Spleen (tissue), 11 donors: ENCODE data around the gene KRTAP17-1. TPM values are rescaled to one million over a fixed set of nuclear protein-coding genes. Genes with fewer than 3 reads are reported as not detected.

Experiments
- DNase-seq: peaks from one replicate; pipeline ENCODE4 v3.0.0-alpha.2; 2020
- H3K27ac ChIP-seq, 8 donors: fragments of 200-600 bp; sonication (generic) in 7 of 8; 1 replicate in 4 of 8; 2 replicates in 4 of 8; pipeline versions ENCODE4 v1.5.0 to v1.8.0; 2016 to 2021; ENCODE audit warnings: inconsistent platforms in 4 of 8, mild to moderate bottlenecking in 4 of 8, moderate library complexity in 1 of 8
- H3K27me3 ChIP-seq, 7 donors: fragments of 200-600 bp; sonication (generic) in 6 of 7; replicated peaks in 1 of 7; 1 replicate in 4 of 7; 2 replicates in 3 of 7; pipeline versions ENCODE4 v1.5.0 to v1.8.0; 2016 to 2021; ENCODE audit warnings: inconsistent platforms in 3 of 7, mild to moderate bottlenecking in 1 of 7
- H3K36me3 ChIP-seq, 6 donors: fragments of 200-600 bp; sonication (generic) in 5 of 6; 1 replicate in 4 of 6; 2 replicates in 2 of 6; pipeline versions ENCODE4 v1.5.0 to v1.8.0; 2016 to 2021; ENCODE audit warnings: inconsistent platforms in 2 of 6
- H3K4me1 ChIP-seq, 6 donors: fragments of 200-600 bp; sonication (generic) in 5 of 6; 1 replicate in 3 of 6; 2 replicates in 3 of 6; pipeline versions ENCODE4 v1.5.0 to v1.8.0; 2016 to 2021; ENCODE audit warnings: inconsistent platforms in 3 of 6
- H3K4me3 ChIP-seq, 8 donors: fragments of 200-600 bp; sonication (generic) in 7 of 8; 1 replicate in 4 of 8; 2 replicates in 4 of 8; pipeline versions ENCODE4 v1.5.0 to v1.8.0; 2016 to 2021; ENCODE audit warnings: inconsistent platforms in 4 of 8, mild to moderate bottlenecking in 4 of 8, moderate library complexity in 2 of 8
- H3K9me3 ChIP-seq, 8 donors: fragments of 200-600 bp; sonication (generic) in 7 of 8; 1 replicate in 4 of 8; 2 replicates in 4 of 8; pipeline versions ENCODE4 v1.5.0 to v1.8.0; 2016 to 2021; ENCODE audit warnings: inconsistent platforms in 4 of 8
- CTCF ChIP-seq, 11 experiments: fragments of 200-600 bp in 7 of 11; fragments of 450-650 bp in 4 of 11; sonication (generic) in 4 of 11; IDR thresholded peaks in 8 of 11; conservative IDR thresholded peaks in 3 of 11; 1 replicate in 7 of 11; 2 replicates in 4 of 11; pipeline versions ENCODE4 v1.4.0 to v1.8.0; 2016 to 2021; ENCODE audit warnings: antibody characterized with exemption in 11 of 11, inconsistent platforms in 4 of 11, mild to moderate bottlenecking in 1 of 11
- POLR2A ChIP-seq, 3 donors: fragments of 450-650 bp; IDR thresholded peaks; one replicate each; pipeline ENCODE4 v1.5.1; 2017; ENCODE audit warnings: antibody characterized with exemption in 3 of 3, mild to moderate bottlenecking in 1 of 3
- POLR2AphosphoS5 ChIP-seq, 3 donors: sonication (generic); formaldehyde crosslinking; IDR thresholded peaks; one replicate each; pipeline ENCODE4 v1.5.1; 2017; ENCODE audit warnings: antibody characterized with exemption in 3 of 3
- WGBS, 5 donors: extraction: QIAGEN DNeasy Blood & Tissue Kit in 3 of 5; methylation state at CpG; one replicate each; pipeline versions ENCODE4 v1.1.5 to v1.1.7; 2013 to 2018; 5-methylcytosine and 5-hydroxymethylcytosine counted together
- intact Hi-C: fragments of 100-400 bp; cut with DNase I; formaldehyde crosslinking; loops from one replicate; pipeline ENCODE4 v1.15.0; 2023; ENCODE audit warnings: low total_unique reads
- polyA plus RNA-seq, 3 donors: library from polyadenylated mRNA; stranded (reverse); fragments of 200-250 nt; gene quantifications; one replicate each; pipeline ENCODE4 v1.2.1, GENCODE V29; 2013
- total RNA-seq, 7 donors: library from RNA; depleted of rRNA in 3 of 7; stranded (reverse); fragments of >200 nt in 3 of 7; fragmentation: NEBNext Ultra II Directional in 4 of 7; extraction: Animal tissue kit (Norgen Biotek cat#: 25700) in 4 of 7; gene quantifications; one replicate each; pipeline versions ENCODE4 v1.1.0 to v1.2.1, GENCODE V29; 2016 to 2021
- donor health status: healthy with polysubstance abuse.
- donor health status: DM: no; HTN: no; CAD: no; lungs with moderate emphysema.
- donor health status: DM: no; HTN: no; CAD: no.
- donor health status: Bipolar disorder and iron deficiency.
- donor health status: healthy.
- donor health status: DM: no; HTN: no; CAD: no.
- donor health status: DM: yes; HTN: yes; CAD: no.

The KRTAP17-1 gene
- total and polyA plus RNA-seq, 10 donors: not detected

- Histone ChIP-seq H3K4me1 (peaks cover 0 to 18% (median 9%) of the 10 kb centered on the region in 6 donors), H3K27me3 (no peaks in the 10 kb centered on the region), H3K9me3 (no peaks in the 10 kb centered on the region), H3K27ac (no peak within 1 kb of the TSS), H3K4me3 (no peak within 1 kb of the TSS), H3K36me3 (no peaks in the 10 kb centered on the region)
- intact Hi-C loops: no loop called here
- 53 to 73% (median 64%) methylated on average over 9 to 11 of the region's 11 CpGs for WGBS, 5 donors
- no peak for TF ChIP-seq CTCF (IDR thresholded peaks at IDR 0.05 in 8 of 11, conservative IDR thresholded peaks at IDR 0.05 in 3 of 11)
- peak in 1 of 3 donors; percentile 8 for TF ChIP-seq POLR2AphosphoS5 (IDR thresholded peaks at IDR 0.05)
- no peak for TF ChIP-seq POLR2A (IDR thresholded peaks at IDR 0.05)
- no peak for DNase-seq
Measured at GRCh38 chr17:41301916-41302901, 13.3 kb downstream of the KRTAP17-1 start, which contains the start of gene KRTAP29-1. KRTAP29-1 (minus strand) TSS chr17:41302851; CDS start chr17:41302851, 0 bp downstream.

DNA sequence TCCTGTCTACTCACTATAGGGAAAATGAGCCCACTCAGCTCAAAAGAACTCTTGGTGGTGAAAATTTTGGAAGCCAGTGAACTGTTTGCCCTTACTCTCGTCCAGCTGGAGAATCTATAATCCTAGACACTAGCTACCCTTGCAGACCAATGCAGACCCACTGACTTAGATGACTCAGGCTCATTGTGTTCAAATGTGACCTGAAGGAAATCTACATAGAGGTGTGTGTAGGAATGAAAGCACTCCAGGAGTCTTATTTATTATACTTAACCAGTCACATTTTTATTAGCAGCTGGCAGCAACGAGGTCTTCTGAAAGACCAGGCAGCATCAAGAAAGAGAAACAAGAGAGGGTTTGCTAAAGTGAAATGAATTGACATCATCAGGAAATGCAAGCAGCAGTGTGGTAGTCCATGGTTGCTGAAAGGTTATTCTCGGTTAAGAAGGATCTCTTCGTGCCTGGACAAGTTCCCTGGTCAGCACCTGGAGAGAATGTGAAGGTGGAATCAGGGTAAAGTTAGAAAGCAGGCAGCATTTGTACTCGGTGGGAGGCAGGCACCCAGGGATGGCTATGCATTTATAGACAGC, 14.2 kb downstream of the KRTAP17-1 start:
- WGBS, 5 donors: 60 to 72% (median 66%) methylated on average over 5 of the region's 5 CpGs
- no peak overlapping the region for H3K27ac ChIP-seq
- TF ChIP-seq CTCF (IDR thresholded peaks at IDR 0.05 in 8 of 11, conservative IDR thresholded peaks at IDR 0.05 in 3 of 11) (no peak), POLR2AphosphoS5 (IDR thresholded peaks at IDR 0.05) (no peak), POLR2A (IDR thresholded peaks at IDR 0.05) (no peak)
- no peaks in the 10 kb centered on the region for H3K9me3 ChIP-seq
- intact Hi-C loops: no loop called here
- no peak overlapping the region for H3K4me3 ChIP-seq
- H3K36me3 ChIP-seq: no peaks in the 10 kb centered on the region
- no peaks in the 10 kb centered on the region for H3K27me3 ChIP-seq
- no peak for DNase-seq
- H3K4me1 ChIP-seq: peaks cover 0 to 16% (median 9%) of the 10 kb centered on the region in 6 donors

- no peaks in the 10 kb centered on the region for H3K27me3 ChIP-seq
- no peak for DNase-seq
- H3K4me1 ChIP-seq: peaks cover 0 to 15% (median 8%) of the 10 kb centered on the region in 6 donors
- H3K27ac ChIP-seq: no peak overlapping the region
- no peak for TF ChIP-seq POLR2A (IDR thresholded peaks at IDR 0.05)
- no peak overlapping the region for H3K4me3 ChIP-seq
- peaks cover 0 to 2% (median 0%) of the 10 kb centered on the region in 8 donors for H3K9me3 ChIP-seq
- intact Hi-C loops: no loop called here
- 84 to 90% (median 89%) methylated on average over 19 to 20 of the region's 20 CpGs for WGBS, 5 donors
- no peaks in the 10 kb centered on the region for H3K36me3 ChIP-seq
Measured at GRCh38 chr17:41298458-41299135, 16.9 kb downstream of the KRTAP17-1 start.

- Histone ChIP-seq H3K27me3 (peaks cover 0 to 7% (median 0%) of the 10 kb centered on the region in 7 donors), H3K36me3 (no peaks in the 10 kb centered on the region), H3K4me3 (no peak overlapping the region), H3K27ac (no peak overlapping the region), H3K9me3 (peaks cover 0 to 2% (median 0%) of the 10 kb centered on the region in 8 donors), H3K4me1 (no peaks in the 10 kb centered on the region)
- no peak for TF ChIP-seq CTCF (IDR thresholded peaks at IDR 0.05 in 8 of 11, conservative IDR thresholded peaks at IDR 0.05 in 3 of 11)
- no peak for TF ChIP-seq POLR2AphosphoS5 (IDR thresholded peaks at IDR 0.05)
- no peak for TF ChIP-seq POLR2A (IDR thresholded peaks at IDR 0.05)
- DNase-seq: no peak
- intact Hi-C loops: no loop called here
- 79 to 83% (median 81%) methylated on average over 1 of the region's 1 CpG for WGBS, 5 donors
Measured at GRCh38 chr17:41296846-41297245, 18.7 kb downstream of the KRTAP17-1 start.
